H1 (cell line): ENCODE data around the gene NHLH2.

Experiments used
- ASH2L ChIP-seq: fragments of 200-600, 300-600 bp; sonication (generic); IDR thresholded peaks from one replicate; pipeline ENCODE4 v1.7.1; 2017; ENCODE audit warnings: low read length
- ATF3 ChIP-seq: IDR thresholded peaks from 2 replicates; pipeline ENCODE4 v1.6.1; 2011; ENCODE audit warnings: low read depth, mild to moderate bottlenecking, low read length; ENCODE audit not compliant: insufficient read depth
- CBX8 ChIP-seq: fragments of 300-800, 300-1000 bp; sonication (generic); IDR thresholded peaks from 2 replicates; pipeline ENCODE4 v1.7.1; 2016; ENCODE audit warnings: low read depth, low read length, borderline replicate concordance
- CEBPB ChIP-seq: IDR thresholded peaks from 2 replicates; pipeline ENCODE4 v1.6.1; 2012; ENCODE audit warnings: low read depth, low read length
- EZH2 ChIP-seq: fragments of 200-600 bp; sonication (generic); IDR thresholded peaks from 2 replicates; pipeline ENCODE4 v1.7.1; 2012; ENCODE audit warnings: low read depth, mild to moderate bottlenecking, moderate library complexity, low read length, inconsistent platforms; ENCODE audit not compliant: severe bottlenecking
- GABPA ChIP-seq: IDR thresholded peaks from 2 replicates; pipeline ENCODE4 v1.6.1; 2011; ENCODE audit warnings: mild to moderate bottlenecking, low read length, moderate library complexity, borderline replicate concordance; ENCODE audit not compliant: insufficient read depth
- HDAC2 ChIP-seq, 2 experiments: fragments of 300-600 bp in 1 of 2; sonication (generic) in 1 of 2; IDR thresholded peaks; 2 replicates each; pipeline ENCODE4 v1.6.1; 2011 to 2012; ENCODE audit warnings: low read depth in 2 of 2, low read length in 2 of 2, mild to moderate bottlenecking in 2 of 2, moderate library complexity in 2 of 2, borderline replicate concordance in 1 of 2, inconsistent platforms in 1 of 2
- POLR2A ChIP-seq, 2 experiments: IDR thresholded peaks; 1 replicate in 1 of 2; 2 replicates in 1 of 2; pipeline ENCODE4 v1.6.1; 2011; ENCODE audit warnings: low read depth in 2 of 2, low read length in 2 of 2, mild to moderate bottlenecking in 2 of 2; ENCODE audit errors: control extremely low read depth in 1 of 2
- POLR2AphosphoS5 ChIP-seq: IDR thresholded peaks from 2 replicates; pipeline ENCODE4 v1.6.1; 2011; ENCODE audit warnings: low read depth, low read length
- SIN3A ChIP-seq, 2 experiments: IDR thresholded peaks in 1 of 2; conservative IDR thresholded peaks in 1 of 2; 2 replicates each; pipeline ENCODE4 v1.6.1; 2011 to 2012; ENCODE audit warnings: low read length in 2 of 2, improper control_type of control experiment in 1 of 2, low read depth in 1 of 2, mild to moderate bottlenecking in 1 of 2
- SIX5 ChIP-seq: IDR thresholded peaks from 2 replicates; pipeline ENCODE4 v1.6.1; 2011; ENCODE audit warnings: mild to moderate bottlenecking, low read depth, low read length
- SUZ12 ChIP-seq: fragments of 200-600 bp; sonication (generic); IDR thresholded peaks from 2 replicates; pipeline ENCODE4 v1.6.1; 2012; ENCODE audit warnings: mild to moderate bottlenecking, inconsistent platforms, low read length, moderate library complexity, mixed read lengths
- TAF1 ChIP-seq: IDR thresholded peaks from 2 replicates; pipeline ENCODE4 v1.6.1; 2011; ENCODE audit warnings: mild to moderate bottlenecking, low read depth, low read length
- TF ChIP-seq, protein P1 (sequence below), 3 experiments: IDR thresholded peaks; 1 replicate in 2 of 3; 2 replicates in 1 of 3; pipeline versions ENCODE4 v1.5.1 to v1.6.1; 2011; ENCODE audit warnings: low read length in 3 of 3, mild to moderate bottlenecking in 3 of 3, inconsistent platforms in 2 of 3, low read depth in 1 of 3, moderate library complexity in 1 of 3; ENCODE audit not compliant: insufficient read depth in 1 of 3; ENCODE audit errors: control extremely low read depth in 1 of 3

DNA sequence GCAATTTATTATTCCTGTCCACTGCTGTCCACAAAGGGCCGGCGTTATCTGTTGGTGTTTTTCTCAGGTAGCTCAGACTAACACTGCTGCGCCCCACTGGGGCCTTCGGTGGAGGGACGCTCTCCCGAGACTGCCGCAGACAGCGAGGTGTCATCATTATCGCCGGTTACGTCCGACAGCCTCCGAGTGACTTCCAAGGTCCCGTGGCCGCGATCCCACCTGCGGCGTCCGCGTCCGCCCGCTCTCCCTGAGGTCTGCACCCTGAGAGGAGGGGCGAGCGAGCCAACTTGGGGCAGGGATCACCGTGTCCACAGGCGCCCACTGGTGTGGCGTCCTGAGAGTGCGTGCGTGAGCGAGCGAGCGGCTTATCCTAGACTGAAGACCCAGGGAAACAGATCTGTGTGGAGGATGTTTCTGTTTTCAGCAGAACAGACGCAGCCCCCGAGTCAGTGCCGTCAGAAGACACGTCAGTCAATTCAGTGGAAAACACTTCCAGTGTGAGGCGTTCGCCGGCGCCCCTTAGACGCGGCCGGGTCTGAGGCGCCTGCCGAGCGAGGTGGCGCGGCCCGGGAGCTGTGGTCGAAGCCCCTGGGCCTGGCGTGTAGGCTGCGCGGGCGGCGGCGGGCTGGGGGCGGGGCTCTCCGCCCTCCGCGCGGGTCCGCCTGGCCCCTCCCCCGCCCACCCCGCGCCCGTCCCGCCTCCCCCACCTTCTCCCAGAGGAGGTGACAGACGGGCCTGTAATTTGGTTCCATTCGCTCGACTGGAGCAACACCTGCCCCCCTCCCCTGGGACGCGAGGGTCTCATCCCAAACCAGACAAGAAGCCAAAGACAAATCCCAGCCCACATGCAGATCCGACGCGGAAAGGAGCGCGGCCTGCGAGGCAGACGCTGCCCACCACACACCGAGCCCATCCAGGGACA is 12.6 kb downstream of the NHLH2 start:
- TF ChIP-seq, protein P1, sequence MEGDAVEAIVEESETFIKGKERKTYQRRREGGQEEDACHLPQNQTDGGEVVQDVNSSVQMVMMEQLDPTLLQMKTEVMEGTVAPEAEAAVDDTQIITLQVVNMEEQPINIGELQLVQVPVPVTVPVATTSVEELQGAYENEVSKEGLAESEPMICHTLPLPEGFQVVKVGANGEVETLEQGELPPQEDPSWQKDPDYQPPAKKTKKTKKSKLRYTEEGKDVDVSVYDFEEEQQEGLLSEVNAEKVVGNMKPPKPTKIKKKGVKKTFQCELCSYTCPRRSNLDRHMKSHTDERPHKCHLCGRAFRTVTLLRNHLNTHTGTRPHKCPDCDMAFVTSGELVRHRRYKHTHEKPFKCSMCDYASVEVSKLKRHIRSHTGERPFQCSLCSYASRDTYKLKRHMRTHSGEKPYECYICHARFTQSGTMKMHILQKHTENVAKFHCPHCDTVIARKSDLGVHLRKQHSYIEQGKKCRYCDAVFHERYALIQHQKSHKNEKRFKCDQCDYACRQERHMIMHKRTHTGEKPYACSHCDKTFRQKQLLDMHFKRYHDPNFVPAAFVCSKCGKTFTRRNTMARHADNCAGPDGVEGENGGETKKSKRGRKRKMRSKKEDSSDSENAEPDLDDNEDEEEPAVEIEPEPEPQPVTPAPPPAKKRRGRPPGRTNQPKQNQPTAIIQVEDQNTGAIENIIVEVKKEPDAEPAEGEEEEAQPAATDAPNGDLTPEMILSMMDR (IDR thresholded peaks at IDR 0.05; ENCODE audit: control extremely low read depth in 1 of 3, insufficient read depth in 1 of 3, low read depth in 1 of 3, low read length in 3 of 3): no peak
- no peak for TF ChIP-seq GABPA
- TF ChIP-seq SIN3A (conservative IDR thresholded peaks at IDR 0.05 in 1 of 2, IDR thresholded peaks at IDR 0.05 in 1 of 2; ENCODE audit: low read depth in 1 of 2, low read length in 2 of 2): no peak
- peak; percentile 42 for TF ChIP-seq EZH2
- peak; percentile 55 for TF ChIP-seq SUZ12
- no peak for TF ChIP-seq POLR2A (IDR thresholded peaks at IDR 0.05; ENCODE audit: control extremely low read depth in 1 of 2, low read depth in 2 of 2, low read length in 2 of 2)
- no peak for TF ChIP-seq ATF3
- TF ChIP-seq POLR2AphosphoS5: no peak
- no peak for TF ChIP-seq CEBPB
- TF ChIP-seq TAF1: no peak
- no peak for TF ChIP-seq CBX8
- TF ChIP-seq SIX5: no peak
- TF ChIP-seq ASH2L: peak; percentile 71
- no peak for TF ChIP-seq HDAC2 (IDR thresholded peaks at IDR 0.05; ENCODE audit: borderline replicate concordance in 1 of 2, low read depth in 2 of 2, low read length in 2 of 2)
